CD14-positive monocyte (primary cell): Measurements from ENCODE around the gene APC2. TPM values are rescaled to one million over a fixed set of nuclear protein-coding genes. Genes with fewer than 3 reads are reported as not detected.

ENCODE experiments used
- DNase-seq, 3 donors: peaks; one replicate each; pipeline ENCODE4 v3.0.0-alpha.2; 2011 to 2022
- H2AFZ ChIP-seq: 2 replicates; pipeline ENCODE4 v1.6.0; 2012; ENCODE audit warnings: mild to moderate bottlenecking, low read depth, low read length, inconsistent platforms; ENCODE audit not compliant: insufficient read depth, poor library complexity, severe bottlenecking
- H3K27ac ChIP-seq, 2 donors: 1 replicate in 1 of 2; 2 replicates in 1 of 2; pipeline ENCODE4 v1.5.1; 2012 to 2013; ENCODE audit warnings: low read length in 2 of 2, control low read depth in 1 of 2, inconsistent platforms in 1 of 2, low read depth in 1 of 2, mild to moderate bottlenecking in 1 of 2
- H3K27me3 ChIP-seq, 2 donors: one replicate each; pipeline versions ENCODE4 v1.6.0 to v1.6.1; 2011 to 2013; ENCODE audit warnings: low read length in 2 of 2; ENCODE audit not compliant: control insufficient read depth in 2 of 2, insufficient read depth in 2 of 2
- H3K36me3 ChIP-seq, 2 donors: replicated peaks in 1 of 2; 1 replicate in 1 of 2; 2 replicates in 1 of 2; pipeline versions ENCODE4 v1.5.1 to v1.6.1; 2012 to 2013; ENCODE audit warnings: low read length in 2 of 2, control low read depth in 1 of 2, inconsistent platforms in 1 of 2, mild to moderate bottlenecking in 1 of 2; ENCODE audit not compliant: insufficient read depth in 2 of 2, control insufficient read depth in 1 of 2
- H3K4me1 ChIP-seq, 2 donors: 1 replicate in 1 of 2; 2 replicates in 1 of 2; pipeline versions ENCODE4 v1.5.1 to v1.6.1; 2012 to 2013; ENCODE audit warnings: low read length in 2 of 2, control low read depth in 1 of 2, inconsistent platforms in 1 of 2, mild to moderate bottlenecking in 1 of 2, moderate library complexity in 1 of 2; ENCODE audit not compliant: insufficient read depth in 2 of 2, control insufficient read depth in 1 of 2
- H3K4me2 ChIP-seq: replicated peaks from 2 replicates; pipeline ENCODE3; 2012; ENCODE audit warnings: low read length, moderate library complexity, mild to moderate bottlenecking; ENCODE audit not compliant: poor library complexity, severe bottlenecking; ENCODE audit errors: extremely low read depth
- H3K4me3 ChIP-seq, 3 experiments: fragments of 200-600 bp in 1 of 3; sonication (generic) in 1 of 3; replicated peaks in 1 of 3; 1 replicate in 2 of 3; 2 replicates in 1 of 3; pipeline ENCODE4 v1.5.1; 2011 to 2013; ENCODE audit warnings: low read length in 3 of 3, mild to moderate bottlenecking in 3 of 3, control low read depth in 2 of 3, low read depth in 2 of 3, inconsistent platforms in 1 of 3, moderate library complexity in 1 of 3
- H3K79me2 ChIP-seq: 2 replicates; pipeline ENCODE4 v1.6.0; 2012; ENCODE audit warnings: mild to moderate bottlenecking, control low read depth, inconsistent platforms, low read length, moderate library complexity; ENCODE audit not compliant: insufficient read depth
- H3K9ac ChIP-seq: 2 replicates; pipeline ENCODE4 v1.6.0; 2017; ENCODE audit warnings: low read length, mild to moderate bottlenecking; ENCODE audit not compliant: insufficient read depth, poor library complexity, severe bottlenecking
- H3K9me3 ChIP-seq, 2 donors: replicated peaks in 1 of 2; 1 replicate in 1 of 2; 2 replicates in 1 of 2; pipeline versions ENCODE4 v1.5.1 to v1.6.1; 2012 to 2013; ENCODE audit warnings: low read length in 2 of 2, control low read depth in 1 of 2; ENCODE audit not compliant: control insufficient read depth in 1 of 2, insufficient read depth in 1 of 2
- H4K20me1 ChIP-seq: 2 replicates; pipeline ENCODE4 v1.6.0; 2012; ENCODE audit warnings: mild to moderate bottlenecking, low read length, control low read depth, moderate library complexity; ENCODE audit not compliant: insufficient read depth
- H3K27ac Mint-ChIP-seq, 7 donors: one replicate each; pipeline ENCODE4 v1.8.0; 2020; ENCODE audit warnings: mild to moderate bottlenecking in 7 of 7, mixed read lengths in 7 of 7, moderate library complexity in 6 of 7, inconsistent platforms in 2 of 7
- H3K27me3 Mint-ChIP-seq, 3 donors: one replicate each; pipeline ENCODE4 v1.8.0; 2021 to 2022; ENCODE audit warnings: low read depth in 3 of 3, mild to moderate bottlenecking in 3 of 3, mixed read lengths in 3 of 3, moderate library complexity in 3 of 3, inconsistent platforms in 1 of 3
- H3K36me3 Mint-ChIP-seq, 2 donors: one replicate each; pipeline ENCODE4 v1.8.0; 2020; ENCODE audit warnings: mixed read lengths in 2 of 2, inconsistent platforms in 1 of 2, mild to moderate bottlenecking in 1 of 2
- H3K4me1 Mint-ChIP-seq: one replicate; pipeline ENCODE4 v1.8.0; 2020; ENCODE audit warnings: mild to moderate bottlenecking, mixed read lengths
- H3K4me3 Mint-ChIP-seq, 2 donors: one replicate each; pipeline ENCODE4 v1.8.0; 2020; ENCODE audit warnings: mild to moderate bottlenecking in 2 of 2, mixed read lengths in 2 of 2, moderate library complexity in 1 of 2
- H3K9me3 Mint-ChIP-seq, 7 donors: one replicate each; pipeline ENCODE4 v1.8.0; 2020 to 2022; ENCODE audit warnings: mixed read lengths in 7 of 7, mild to moderate bottlenecking in 6 of 7, moderate library complexity in 6 of 7, inconsistent platforms in 2 of 7
- CTCF ChIP-seq: fragments of 200-600 bp; IDR thresholded peaks from one replicate; pipeline ENCODE4 v1.8.0; 2022; ENCODE audit warnings: antibody characterized with exemption, mild to moderate bottlenecking
- WGBS: methylation state at CpG from one replicate; pipeline ENCODE4 v1.1.5; 2013; ENCODE audit warnings: missing lambda C conversion rate; ENCODE audit not compliant: insufficient coverage; 5-methylcytosine and 5-hydroxymethylcytosine counted together
- intact Hi-C, 2 donors: fragments of 100-400 bp; cut with micrococcal nuclease; formaldehyde crosslinking; loops; one replicate each; pipeline versions ENCODE4 v1.15.0 to v1.15.1; 2023
- polyA plus RNA-seq, 3 donors: library from polyadenylated mRNA; depleted of rRNA in 1 of 3; unstranded in 2 of 3; stranded (reverse) in 1 of 3; fragments of 300-500 nt in 2 of 3; fragments of >200 nt in 1 of 3; fragmentation: Illumina TruSeq in 2 of 3; gene quantifications; 1 replicate in 2 of 3; 2 replicates in 1 of 3; pipeline ENCODE4 v1.2.3, GENCODE V29; 2012 to 2021

APC2 gene
- polyA plus RNA-seq, 3 donors, result 0.04 TPM; not detected in 2

- WGBS, result 97% methylated on average over 18 of the region's 22 CpGs
- intact Hi-C loops, result no loop called here
- TF ChIP-seq CTCF, result no peak
- H3K4me3 Mint-ChIP-seq, result no peak overlapping the region
- H3K36me3 Mint-ChIP-seq, result peaks cover 70 to 93% of the 10 kb centered on the region in 2 donors
- peaks cover 96% of the 10 kb centered on the region for H4K20me1 ChIP-seq
- peaks cover 68% of the 10 kb centered on the region for H3K79me2 ChIP-seq
- H3K27ac Mint-ChIP-seq, result no peak overlapping the region
- H3K4me3 ChIP-seq, result no peak overlapping the region
- no peak overlapping the region for H3K9ac ChIP-seq
- H3K27me3 ChIP-seq, result no peaks in the 10 kb centered on the region
- H3K4me1 ChIP-seq, result no peaks in the 10 kb centered on the region
- H3K27me3 Mint-ChIP-seq, result no peaks in the 10 kb centered on the region
- H3K27ac ChIP-seq, result no peak overlapping the region
- no peaks in the 10 kb centered on the region for H3K9me3 ChIP-seq
- H3K36me3 ChIP-seq, result peaks cover 91 to 97% of the 10 kb centered on the region in 2 donors
- no peak for DNase-seq
- no peaks in the 10 kb centered on the region for H3K9me3 Mint-ChIP-seq
- H3K4me1 Mint-ChIP-seq, result peaks cover 2% of the 10 kb centered on the region
- H2AFZ ChIP-seq, result no peak overlapping the region
- H3K4me2 ChIP-seq, result no peak overlapping the region
These were observed 28.0 kb upstream of the APC2 start for GRCh38 chr19:1421958-1422305.

GRCh38 chr19:1422360-1422759, 27.6 kb upstream of the APC2 start:
- no peak for DNase-seq
- no peaks in the 10 kb centered on the region for H3K9me3 ChIP-seq
- WGBS, result 93% methylated on average over 10 of the region's 16 CpGs
- H3K36me3 ChIP-seq, result peaks cover 91 to 97% of the 10 kb centered on the region in 2 donors
- H3K27ac Mint-ChIP-seq, result no peak overlapping the region
- peaks cover 64% of the 10 kb centered on the region for H3K79me2 ChIP-seq
- no peak overlapping the region for H3K4me2 ChIP-seq
- intact Hi-C loops, result no loop called here
- H3K27me3 Mint-ChIP-seq, result no peaks in the 10 kb centered on the region
- H2AFZ ChIP-seq, result no peak overlapping the region
- H3K9me3 Mint-ChIP-seq, result no peaks in the 10 kb centered on the region
- TF ChIP-seq CTCF, result no peak
- H4K20me1 ChIP-seq, result peaks cover 96% of the 10 kb centered on the region
- no peaks in the 10 kb centered on the region for H3K27me3 ChIP-seq
- H3K4me1 ChIP-seq, result no peaks in the 10 kb centered on the region
- H3K27ac ChIP-seq, result no peak overlapping the region
- peaks cover under 1% of the 10 kb centered on the region for H3K4me1 Mint-ChIP-seq
- H3K4me3 ChIP-seq, result no peak overlapping the region
- peaks cover 69 to 91% of the 10 kb centered on the region in 2 donors for H3K36me3 Mint-ChIP-seq
- no peak overlapping the region for H3K4me3 Mint-ChIP-seq
- no peak overlapping the region for H3K9ac ChIP-seq
